Jurkat, Clone E6-1 (cell line): Measurements from ENCODE around the gene REV3L. TPM values are rescaled to one million over a fixed set of nuclear protein-coding genes. Genes with fewer than 3 reads are reported as not detected.
A peak's percentile ranks its signal among the peaks of the same experiment; 100 is the strongest.
"Not testable (repeated sequence)": the region's sequence is repeated elsewhere in the genome, so short reads cannot be mapped to it uniquely, and the experiment has no call there.

Experiments
- DNase-seq: peaks from one replicate; pipeline ENCODE4 v3.0.0-alpha.2; 2011; ENCODE audit warnings: low read depth, low spot score
- H3K4me3 ChIP-seq: 2 replicates; pipeline ENCODE4 v1.5.1; 2011; ENCODE audit warnings: mild to moderate bottlenecking, low read length, control low read depth, moderate library complexity
- polyA plus RNA-seq: library from polyadenylated mRNA; unstranded; fragments of >200 nt; gene quantifications from one replicate; pipeline ENCODE4 v1.2.1, GENCODE V29; 2012; ENCODE audit warnings: missing spikeins; ENCODE audit not compliant: insufficient read length, insufficient read depth

The REV3L gene, protein sequence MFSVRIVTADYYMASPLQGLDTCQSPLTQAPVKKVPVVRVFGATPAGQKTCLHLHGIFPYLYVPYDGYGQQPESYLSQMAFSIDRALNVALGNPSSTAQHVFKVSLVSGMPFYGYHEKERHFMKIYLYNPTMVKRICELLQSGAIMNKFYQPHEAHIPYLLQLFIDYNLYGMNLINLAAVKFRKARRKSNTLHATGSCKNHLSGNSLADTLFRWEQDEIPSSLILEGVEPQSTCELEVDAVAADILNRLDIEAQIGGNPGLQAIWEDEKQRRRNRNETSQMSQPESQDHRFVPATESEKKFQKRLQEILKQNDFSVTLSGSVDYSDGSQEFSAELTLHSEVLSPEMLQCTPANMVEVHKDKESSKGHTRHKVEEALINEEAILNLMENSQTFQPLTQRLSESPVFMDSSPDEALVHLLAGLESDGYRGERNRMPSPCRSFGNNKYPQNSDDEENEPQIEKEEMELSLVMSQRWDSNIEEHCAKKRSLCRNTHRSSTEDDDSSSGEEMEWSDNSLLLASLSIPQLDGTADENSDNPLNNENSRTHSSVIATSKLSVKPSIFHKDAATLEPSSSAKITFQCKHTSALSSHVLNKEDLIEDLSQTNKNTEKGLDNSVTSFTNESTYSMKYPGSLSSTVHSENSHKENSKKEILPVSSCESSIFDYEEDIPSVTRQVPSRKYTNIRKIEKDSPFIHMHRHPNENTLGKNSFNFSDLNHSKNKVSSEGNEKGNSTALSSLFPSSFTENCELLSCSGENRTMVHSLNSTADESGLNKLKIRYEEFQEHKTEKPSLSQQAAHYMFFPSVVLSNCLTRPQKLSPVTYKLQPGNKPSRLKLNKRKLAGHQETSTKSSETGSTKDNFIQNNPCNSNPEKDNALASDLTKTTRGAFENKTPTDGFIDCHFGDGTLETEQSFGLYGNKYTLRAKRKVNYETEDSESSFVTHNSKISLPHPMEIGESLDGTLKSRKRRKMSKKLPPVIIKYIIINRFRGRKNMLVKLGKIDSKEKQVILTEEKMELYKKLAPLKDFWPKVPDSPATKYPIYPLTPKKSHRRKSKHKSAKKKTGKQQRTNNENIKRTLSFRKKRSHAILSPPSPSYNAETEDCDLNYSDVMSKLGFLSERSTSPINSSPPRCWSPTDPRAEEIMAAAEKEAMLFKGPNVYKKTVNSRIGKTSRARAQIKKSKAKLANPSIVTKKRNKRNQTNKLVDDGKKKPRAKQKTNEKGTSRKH (N-terminal part only)
- 7.8 TPM for polyA plus RNA-seq

DNA sequence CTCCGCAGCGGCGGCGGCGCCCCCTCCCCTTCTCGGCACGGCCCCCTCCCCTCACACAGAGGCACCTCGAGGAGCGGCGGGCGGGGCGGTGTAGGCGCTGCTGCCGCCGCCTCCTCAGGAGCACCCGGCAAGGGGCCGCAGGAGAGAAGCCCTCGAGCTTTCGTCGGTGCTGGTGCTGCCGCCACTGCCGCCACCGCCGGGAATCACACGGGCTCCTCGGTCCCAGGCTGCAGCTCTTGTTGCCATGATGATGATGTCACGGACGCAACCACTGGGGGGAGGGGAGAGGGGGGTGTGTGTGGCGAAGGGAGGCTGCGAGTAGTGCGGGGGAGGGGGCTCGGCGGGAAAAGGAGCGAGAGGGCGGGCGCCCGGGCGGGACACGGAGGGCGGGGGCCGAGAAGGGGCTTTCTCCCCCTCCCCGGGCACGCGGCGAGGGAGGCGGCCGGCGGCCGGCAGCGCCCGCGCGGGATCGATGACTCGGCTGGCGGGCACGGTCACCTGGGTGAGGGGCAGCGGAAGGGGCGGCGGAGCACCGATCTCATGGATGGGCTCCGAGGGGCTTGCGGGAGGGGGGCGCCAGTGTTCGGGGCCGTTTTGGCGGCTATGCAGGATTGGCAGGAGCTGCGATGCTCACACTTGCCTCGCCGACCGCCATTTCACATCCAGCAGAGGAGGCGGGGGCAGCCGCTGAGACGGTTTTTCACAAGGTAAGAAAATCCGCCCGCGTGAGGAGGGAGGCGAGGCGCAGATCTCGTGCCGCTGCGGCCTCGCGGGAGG is at the start of gene REV3L:
Gene REV3L (minus strand): TSS at position 260 of the 777 bp plus-strand sequence. CDS start 330 bp downstream, outside the sequence.
- peak; percentile 89 for DNase-seq
- peak within 1 kb of the TSS; percentile 81 for H3K4me3 ChIP-seq

DNA sequence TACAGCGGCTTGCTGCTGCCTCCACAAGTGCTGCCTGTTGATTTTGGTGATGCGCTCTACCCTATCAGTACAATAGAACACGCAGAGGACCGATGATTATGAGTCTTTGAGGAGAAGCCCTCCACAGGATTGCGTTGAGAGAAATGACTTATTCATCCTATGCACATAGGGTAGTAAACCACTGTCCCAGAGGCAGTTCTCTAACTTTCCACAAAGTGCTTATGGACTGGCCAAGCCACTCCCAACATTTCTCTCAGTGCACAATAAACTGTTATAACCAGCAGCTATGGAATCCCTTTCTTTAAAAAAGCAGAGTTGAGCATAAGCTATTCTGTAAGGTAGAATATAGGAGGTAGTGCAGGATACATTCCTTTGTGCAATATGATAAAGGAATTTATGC is 48.2 kb upstream of the REV3L start:
- no peak for DNase-seq
- H3K4me3 ChIP-seq = no peak overlapping the region

DNA sequence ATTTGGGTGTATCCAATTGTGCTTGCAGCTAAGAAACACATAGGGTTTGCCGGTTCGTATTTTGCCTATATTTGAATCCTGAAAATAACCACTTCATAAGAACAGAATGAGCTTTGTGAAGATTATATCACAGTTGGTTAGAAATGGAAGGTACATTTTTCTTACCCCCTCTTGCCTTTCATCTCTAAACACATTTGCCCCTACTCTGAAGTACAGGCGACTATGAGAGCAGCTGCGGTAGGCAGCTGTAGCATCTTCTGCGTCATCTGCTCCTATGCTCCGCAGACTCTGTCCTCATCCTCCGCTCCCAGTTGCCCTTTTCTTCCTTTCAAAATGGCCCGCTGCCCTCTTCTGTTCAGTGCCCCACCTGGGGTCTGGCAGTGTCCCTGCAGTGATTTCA is 47.6 kb upstream of the REV3L start:
- DNase-seq = peak; percentile 88
- H3K4me3 ChIP-seq = peak overlapping the region; percentile 15; the same call in 1 of the 2 replicates

DNA sequence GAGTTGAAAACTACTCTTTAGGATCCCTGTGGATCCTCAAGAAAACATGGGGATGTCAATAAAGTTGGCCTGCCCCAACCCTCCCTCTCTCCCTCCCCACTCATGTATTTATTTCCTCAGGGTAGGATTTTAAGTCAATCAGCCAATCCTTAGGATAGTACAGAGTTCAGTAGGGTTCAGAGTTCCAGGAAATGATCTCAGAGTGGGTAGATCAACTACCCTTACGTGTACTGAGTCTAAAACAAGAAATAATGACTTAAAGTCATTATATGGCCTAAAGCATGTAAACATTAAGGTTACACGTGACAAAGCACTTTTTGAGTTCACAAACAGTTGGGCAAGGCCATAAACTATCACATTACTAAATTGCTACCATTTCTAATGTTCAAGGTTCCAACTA is 47.2 kb upstream of the REV3L start:
- H3K4me3 ChIP-seq = no peak overlapping the region; the same call in 1 of the 2 replicates
- DNase-seq = no peak

DNA sequence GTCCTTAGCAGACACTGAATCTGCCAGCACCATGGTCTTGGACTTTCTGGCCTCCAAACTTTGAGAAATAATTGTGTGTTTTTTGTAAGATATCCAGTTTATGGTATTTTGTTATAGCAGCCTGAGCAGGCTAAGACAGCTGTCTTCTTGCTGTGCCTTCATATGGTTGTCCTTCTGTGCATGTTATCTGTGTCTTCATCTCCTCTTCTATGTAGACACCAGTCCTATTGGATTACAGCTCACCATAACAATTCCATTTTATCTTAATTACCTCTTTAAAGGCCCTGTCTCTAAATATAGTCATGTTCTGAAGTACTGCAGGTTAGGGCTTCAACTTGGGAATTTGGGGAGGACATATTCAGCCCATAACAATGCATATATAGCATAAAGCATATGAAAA is 44.3 kb upstream of the REV3L start:
- DNase-seq = no peak

DNA sequence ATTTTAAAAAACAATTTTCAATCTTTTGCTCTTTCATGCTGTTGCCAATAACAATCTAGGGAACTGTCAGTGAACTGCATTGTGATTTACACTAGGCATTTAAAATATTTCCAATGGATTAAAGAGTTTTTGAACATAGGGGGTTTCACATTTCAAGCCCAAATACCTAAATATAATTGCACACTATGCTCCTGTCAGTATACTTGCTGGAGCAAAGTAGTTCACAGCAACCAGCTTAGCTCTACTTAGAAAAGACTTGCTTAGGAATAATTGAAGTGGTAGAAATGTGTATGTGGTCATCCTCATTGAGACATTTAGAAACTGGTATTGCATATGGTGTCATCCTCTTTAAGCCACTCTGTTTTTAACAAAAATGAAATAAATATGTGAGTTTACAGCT is 41.7 kb upstream of the REV3L start:
- DNase-seq = no peak
- H3K4me3 ChIP-seq = no peak overlapping the region

More for the DNA sequence above, 44.3 kb upstream of the REV3L start:
- no peak overlapping the region for H3K4me3 ChIP-seq

DNA sequence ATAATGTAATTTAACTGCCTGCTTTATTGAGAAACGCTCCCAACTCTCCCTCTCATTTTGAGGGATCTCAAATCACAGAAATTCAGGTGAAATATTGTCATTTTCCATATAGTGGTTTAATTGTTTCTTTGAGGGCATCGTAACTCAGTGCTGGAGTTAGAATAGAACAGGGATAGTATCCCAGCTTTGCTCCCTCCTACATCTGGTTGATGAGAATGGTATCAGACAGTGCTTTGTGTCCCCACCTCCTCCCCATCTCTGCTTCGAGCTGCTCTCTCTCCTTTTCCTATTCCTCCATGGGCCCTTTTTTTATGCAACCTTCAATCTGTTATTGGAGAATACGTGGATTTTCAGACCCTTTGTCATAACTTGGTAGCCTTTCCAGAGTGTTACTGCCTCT is 41.2 kb upstream of the REV3L start:
- H3K4me3 ChIP-seq = no peak overlapping the region
- no peak for DNase-seq

DNA sequence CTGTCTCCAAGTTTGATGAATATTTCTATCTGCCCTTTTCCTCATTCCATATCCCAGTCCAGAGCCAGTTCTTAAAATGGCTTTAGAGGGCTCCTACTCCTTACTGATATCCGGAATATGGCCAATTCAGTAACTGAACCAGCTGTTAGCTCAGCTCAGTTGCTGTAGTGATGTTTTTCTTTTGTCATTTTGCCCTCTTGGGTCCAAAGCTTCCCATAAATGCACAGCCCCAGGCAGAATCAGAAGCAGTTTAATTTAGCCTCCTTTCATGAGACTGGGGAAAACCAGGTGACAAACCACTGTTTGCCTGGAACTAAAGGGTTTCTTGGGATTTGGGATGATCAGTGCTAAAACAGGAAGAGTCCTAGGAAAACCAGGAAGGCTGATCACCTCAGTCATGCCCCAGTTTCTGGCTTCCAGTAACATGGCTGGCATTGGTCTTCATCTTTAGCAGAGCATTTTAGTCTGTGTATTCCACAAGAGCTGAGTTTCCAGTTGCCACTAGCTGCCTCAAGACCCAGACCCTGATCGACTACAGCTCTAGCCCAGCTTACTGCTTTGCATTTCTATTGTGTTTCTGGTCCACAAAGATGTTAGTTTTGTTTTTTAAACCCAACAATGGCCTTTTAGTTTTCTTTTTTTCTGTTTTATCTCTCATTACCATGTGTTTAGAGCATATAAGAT is 40.6 kb upstream of the REV3L start:
- no peak for DNase-seq
- H3K4me3 ChIP-seq = no peak overlapping the region

DNA sequence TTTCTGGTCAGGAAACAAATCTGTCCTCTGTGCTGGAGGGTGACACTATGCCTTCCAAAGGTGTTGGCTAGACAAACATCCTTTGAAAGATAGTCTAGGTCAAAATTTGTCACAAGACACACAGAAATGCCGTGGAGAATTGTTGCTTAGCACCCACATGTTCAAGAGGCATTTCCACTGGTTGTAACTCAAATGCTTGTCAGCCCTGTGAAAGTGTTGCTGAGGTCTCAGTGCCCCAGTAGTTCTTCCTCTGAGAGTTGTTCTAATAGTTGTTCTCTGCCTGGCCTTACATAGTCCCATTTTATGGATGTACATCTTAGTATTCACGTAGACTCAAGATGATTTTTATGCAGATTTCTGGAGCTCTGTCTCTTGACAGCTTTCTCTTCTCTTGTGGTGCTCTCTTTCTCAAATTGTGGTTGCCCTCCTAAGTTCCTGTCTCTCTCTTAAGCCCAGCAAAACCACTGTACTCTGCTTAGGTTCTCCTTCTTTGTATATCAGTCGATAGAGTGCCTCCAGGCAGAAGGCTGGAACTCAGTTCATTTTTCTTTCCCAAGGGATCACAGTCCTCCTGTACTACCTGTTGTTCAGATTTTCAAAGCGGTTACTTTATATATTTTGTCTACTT is 39.5 kb upstream of the REV3L start:
- H3K4me3 ChIP-seq = no peak overlapping the region
- peak; percentile 78 for DNase-seq

DNA sequence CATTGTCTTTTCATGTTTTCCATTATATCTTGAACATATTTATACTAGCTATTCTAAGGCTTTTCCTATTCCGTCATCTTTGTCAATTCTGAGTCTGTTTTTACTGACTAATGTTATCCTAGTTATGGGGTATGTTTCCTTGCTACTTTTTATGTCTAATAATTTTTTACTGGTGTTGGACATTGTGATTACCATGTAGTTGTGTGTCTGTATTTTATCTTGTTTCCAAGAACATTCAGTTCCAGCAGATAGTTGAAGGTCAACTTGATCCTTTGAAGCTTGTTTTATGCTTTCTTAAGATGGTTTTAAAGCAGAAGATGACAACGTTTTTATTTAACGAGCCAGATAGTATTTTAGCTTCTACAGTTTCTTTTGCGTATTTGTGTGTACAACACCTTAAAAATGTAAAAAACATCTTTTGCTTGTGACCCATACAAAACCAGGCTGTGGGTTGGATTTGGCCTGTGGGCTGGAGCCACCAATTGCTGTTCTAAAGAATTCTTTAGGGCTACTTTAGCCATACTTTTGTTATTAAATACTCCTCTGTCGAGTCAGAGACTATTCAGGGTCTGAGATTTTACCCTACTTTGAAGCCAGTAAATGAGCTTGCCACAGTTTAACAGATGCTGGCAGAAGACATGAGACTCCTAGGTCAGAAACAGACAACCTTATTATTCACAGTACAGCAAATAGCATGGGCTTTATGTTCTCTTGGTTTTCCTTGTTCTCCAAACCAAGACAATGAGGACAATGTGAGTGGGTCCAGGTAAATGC is 38.7 kb upstream of the REV3L start:
- no peak overlapping the region for H3K4me3 ChIP-seq
- DNase-seq = no peak

DNA sequence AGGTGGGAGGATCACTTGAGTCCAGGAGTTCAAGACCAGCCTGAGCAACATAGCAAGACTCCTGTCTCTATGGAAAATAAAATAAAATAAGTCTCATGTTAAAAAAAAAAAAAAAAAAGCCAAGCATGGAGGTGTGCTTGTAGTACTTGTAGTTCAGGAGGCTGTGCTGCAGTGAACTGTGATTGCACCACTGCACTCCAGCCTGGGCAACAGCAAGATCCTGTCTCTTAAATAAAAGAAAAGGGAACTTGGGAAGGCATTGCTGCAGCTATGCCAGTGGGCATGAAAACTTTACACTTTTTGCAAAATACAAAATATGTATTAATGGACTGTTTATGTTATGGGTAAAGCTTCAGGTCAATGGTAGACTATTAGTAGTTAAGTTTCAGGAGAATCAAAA is 37.5 kb upstream of the REV3L start:
- no peak overlapping the region for H3K4me3 ChIP-seq
- no peak for DNase-seq

DNA sequence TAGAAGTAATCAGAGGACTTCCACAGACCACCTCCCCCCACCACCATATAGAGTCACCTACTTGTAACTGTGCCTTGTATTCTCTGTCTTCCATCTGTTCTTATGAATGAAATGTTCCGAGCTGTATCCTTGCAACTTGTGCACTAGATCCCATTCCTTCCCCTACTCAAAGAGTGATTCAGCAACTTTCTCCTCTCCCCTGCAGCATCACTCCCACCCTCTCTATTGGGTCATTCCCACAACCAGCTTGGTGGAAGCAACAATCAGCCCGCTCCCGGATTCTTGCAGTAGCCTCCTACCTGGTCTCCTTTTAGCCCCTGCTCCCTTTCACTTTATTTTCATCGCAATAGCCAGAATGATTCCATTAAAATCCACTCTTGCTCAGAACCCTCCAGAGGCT is 34.9 kb upstream of the REV3L start:
- no peak overlapping the region for H3K4me3 ChIP-seq
- no peak for DNase-seq

DNA sequence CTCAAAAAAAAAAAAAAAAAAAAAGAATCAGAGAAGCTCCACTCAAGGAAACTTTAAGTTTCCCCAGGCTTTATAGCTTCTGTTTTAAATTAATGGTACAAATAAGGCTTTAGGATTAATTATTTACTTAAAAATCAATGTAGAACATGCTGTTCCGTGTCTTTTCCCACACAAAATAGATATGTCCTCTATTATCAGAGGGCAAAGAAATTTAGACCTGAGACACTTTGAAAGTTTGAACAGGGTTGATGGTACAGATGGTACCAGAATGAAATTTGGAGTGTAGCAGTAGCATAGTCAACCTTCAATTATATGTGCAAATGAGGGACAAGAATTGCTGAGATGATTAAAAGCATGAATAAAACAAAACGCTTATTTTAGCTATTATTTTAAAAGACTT is 32.2 kb upstream of the REV3L start:
- no peak for DNase-seq
- no peak overlapping the region for H3K4me3 ChIP-seq

DNA sequence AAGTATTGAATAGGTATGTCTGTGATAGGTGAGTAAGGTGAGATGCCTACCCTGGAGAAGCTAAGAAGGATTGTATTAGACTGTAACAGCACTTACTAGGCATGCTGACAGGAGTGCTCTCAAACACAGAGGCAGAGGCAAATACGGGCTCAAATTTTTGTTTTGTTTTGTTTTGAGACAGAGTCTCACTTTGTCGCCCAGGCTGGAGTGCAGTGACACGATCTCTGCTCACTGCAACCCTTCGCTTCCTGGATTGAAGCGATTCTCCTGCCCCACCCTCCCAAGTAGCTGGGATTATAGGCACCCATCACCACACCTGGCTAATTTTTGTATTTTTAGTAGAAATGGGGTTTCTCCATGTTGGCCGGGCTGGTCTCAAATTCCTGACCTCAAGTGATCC is 31.5 kb upstream of the REV3L start:
- H3K4me3 ChIP-seq = not testable (repeated sequence)

DNA sequence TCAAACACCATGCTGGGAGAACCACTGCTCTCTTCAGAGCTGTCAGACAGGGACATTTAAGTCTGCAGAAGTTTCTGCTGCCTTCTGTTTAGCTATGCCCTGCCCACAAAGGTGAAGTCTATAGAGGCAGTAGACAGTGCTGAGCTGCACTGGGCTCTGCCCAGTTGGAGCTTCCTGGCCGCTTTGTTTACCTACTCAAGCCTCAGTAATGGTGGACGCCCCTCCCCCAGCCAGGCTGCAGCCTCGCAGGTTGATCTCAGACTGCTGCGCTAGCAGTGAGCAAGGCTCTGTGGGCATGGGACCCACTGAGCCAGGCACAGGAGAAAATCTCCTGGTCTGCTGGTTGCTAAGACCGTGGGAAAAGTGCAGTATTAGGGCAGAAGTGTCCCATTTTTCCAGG is 24.2 kb upstream of the REV3L start:
- not testable (repeated sequence) for H3K4me3 ChIP-seq, DNase-seq

More for the DNA sequence above, 31.5 kb upstream of the REV3L start:
- DNase-seq = not testable (repeated sequence)

DNA sequence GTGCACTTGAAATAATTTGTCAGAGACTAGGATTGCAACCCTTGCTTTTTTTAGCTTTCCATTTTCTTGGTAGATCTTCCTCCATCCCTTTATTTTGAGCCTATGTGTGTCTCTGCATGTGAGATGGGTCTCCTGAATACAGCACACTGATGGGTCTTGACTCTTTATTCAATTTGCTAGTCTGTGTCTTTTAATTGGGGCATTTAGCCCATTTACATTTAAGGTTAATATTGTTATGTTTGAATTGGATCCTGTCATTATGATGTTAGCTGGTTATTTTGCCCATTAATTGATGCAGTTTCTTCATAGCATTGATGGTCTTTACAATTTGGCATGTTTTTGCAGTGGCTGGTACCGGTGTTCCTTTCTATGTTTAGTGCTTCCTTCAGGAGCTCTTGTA is 22.5 kb upstream of the REV3L start:
- not testable (repeated sequence) for DNase-seq, H3K4me3 ChIP-seq

DNA sequence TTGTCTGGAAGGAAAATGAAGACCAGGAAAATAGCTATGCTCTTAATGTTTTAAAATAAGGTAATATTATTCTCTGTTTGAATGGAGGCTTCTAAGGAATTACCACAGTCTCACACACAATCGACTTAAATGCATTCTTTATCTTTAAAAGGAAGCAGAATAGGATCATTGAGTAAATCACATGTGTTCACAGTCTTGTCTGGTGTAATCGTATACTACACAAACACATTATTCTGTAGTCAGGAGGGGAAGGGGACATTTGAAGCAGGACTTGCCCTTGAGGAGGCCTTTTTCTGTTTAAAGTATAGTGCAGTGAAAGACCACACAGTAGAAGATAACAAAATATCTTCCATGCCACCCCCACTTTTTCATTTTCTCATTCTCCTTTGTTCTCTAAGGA is 20.6 kb upstream of the REV3L start:
- no peak for DNase-seq
- H3K4me3 ChIP-seq = no peak overlapping the region
